Right cardiac atrium (tissue), 5 donors: ENCODE data around the gene NCF2. TPM values are rescaled to one million over a fixed set of nuclear protein-coding genes. Genes with fewer than 3 reads are reported as not detected.

Source experiments
- ATAC-seq, 2 donors: fragments of 200-7000 bp; cut with Tn5 transposase; one replicate each; pipeline versions ENCODE4 v1.8.0 to v1.9.1; 2020; ENCODE audit warnings: moderate library complexity in 2 of 2, mild to moderate bottlenecking in 1 of 2
- DNase-seq, 3 donors: peaks; one replicate each; pipeline ENCODE4 v3.0.0-alpha.2; 2020
- H3K27ac ChIP-seq: one replicate; pipeline ENCODE4 v1.5.1; 2013; ENCODE audit warnings: mild to moderate bottlenecking, low read length, control low read depth, moderate library complexity
- H3K27me3 ChIP-seq: one replicate; pipeline ENCODE4 v1.6.1; 2013; ENCODE audit not compliant: control insufficient read depth, insufficient read depth
- H3K4me1 ChIP-seq: one replicate; pipeline ENCODE4 v1.6.1; 2013; ENCODE audit warnings: low read length; ENCODE audit not compliant: control insufficient read depth, insufficient read depth
- H3K4me3 ChIP-seq: one replicate; pipeline ENCODE4 v1.5.1; 2013; ENCODE audit warnings: low read length, control low read depth
- H3K9me3 ChIP-seq: one replicate; pipeline ENCODE4 v1.6.1; 2013; ENCODE audit warnings: low read length; ENCODE audit not compliant: control insufficient read depth
- WGBS: extraction: QIAGEN DNeasy Blood & Tissue Kit; methylation state at CpG from one replicate; pipeline ENCODE4 v1.1.7; 2013; 5-methylcytosine and 5-hydroxymethylcytosine counted together
- intact Hi-C, 4 donors: fragments of 100-400 bp; cut with DNase I; formaldehyde crosslinking; loops; one replicate each; pipeline versions ENCODE4 v1.11.0 to v1.14.0; 2022 to 2023
- polyA plus RNA-seq: library from polyadenylated mRNA; stranded (reverse); fragments of 200-250 nt; gene quantifications from one replicate; pipeline ENCODE4 v1.2.3, GENCODE V29; 2013
- total RNA-seq, 4 donors: library from RNA; stranded (reverse); fragmentation: NEBNext Ultra II Directional; extraction: Animal tissue kit (Norgen Biotek cat#: 25700); gene quantifications; one replicate each; pipeline ENCODE4 v1.2.1, GENCODE V29; 2021
- donor health status: healthy with polysubstance abuse.
- donor health status: DM: no; HTN: yes; CAD: no.
- donor health status: DM: no; HTN: no; CAD: no.
- donor health status: DM: no; HTN: yes; CAD: no; lungs with severe emphysema.
- donor health status: DM: yes; HTN: yes; CAD: no.

Gene NCF2
- total and polyA plus RNA-seq, 5 donors: 1.4 to 6.4 (median 5.7) TPM

DNA sequence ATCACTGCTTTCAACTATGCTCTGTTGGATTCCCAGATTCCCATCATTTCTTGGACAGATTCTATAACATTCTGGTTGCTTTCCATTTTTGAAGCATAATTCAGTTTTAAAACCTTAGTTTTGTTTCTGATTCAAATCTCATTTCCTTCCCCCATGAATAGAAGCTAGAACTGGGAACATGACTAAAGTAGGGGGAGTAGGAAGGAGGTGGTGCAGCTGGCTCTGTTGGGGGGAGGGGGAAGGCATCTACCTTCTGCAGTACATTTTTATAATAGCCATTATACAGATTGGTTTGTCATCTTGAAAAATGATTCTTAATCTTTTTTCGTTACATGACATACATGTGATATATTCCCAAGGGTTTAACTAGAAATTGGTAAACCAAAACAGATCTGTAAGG, 69.9 kb downstream of the NCF2 start:
- H3K4me3 ChIP-seq: no peak overlapping the region
- no peaks in the 10 kb centered on the region for H3K9me3 ChIP-seq
- no peak for DNase-seq
- intact Hi-C loops: no loop called here
- no peak overlapping the region for H3K27ac ChIP-seq
- H3K27me3 ChIP-seq: no peaks in the 10 kb centered on the region
- WGBS: 59% methylated on average over 1 of the region's 1 CpG
- no peaks in the 10 kb centered on the region for H3K4me1 ChIP-seq
- ATAC-seq: no peak

DNA sequence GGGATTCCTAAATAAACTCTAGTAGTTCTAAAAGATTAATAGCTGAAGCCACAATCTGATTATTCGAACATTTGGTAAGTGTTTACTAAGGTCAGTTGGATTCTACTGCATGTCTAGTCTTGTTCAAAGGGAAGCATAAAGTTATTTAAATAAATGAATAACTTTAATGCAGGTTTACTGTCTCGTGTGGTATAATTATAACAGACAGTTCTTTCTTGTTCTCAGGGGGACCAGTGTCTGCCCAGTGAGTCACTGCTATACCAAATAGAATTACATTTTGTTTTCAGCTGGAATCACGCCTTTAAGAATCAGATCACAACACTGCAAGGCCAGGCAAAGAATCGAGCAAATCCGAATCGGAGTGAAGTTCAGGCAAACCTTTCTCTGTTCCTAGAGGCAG, 72.9 kb downstream of the NCF2 start:
- no peaks in the 10 kb centered on the region for H3K27me3 ChIP-seq
- H3K4me3 ChIP-seq: no peak overlapping the region
- no peak for ATAC-seq
- WGBS: 91% methylated on average over 6 of the region's 6 CpGs
- no peaks in the 10 kb centered on the region for H3K4me1 ChIP-seq
- intact Hi-C loops: no loop called here
- no peak overlapping the region for H3K27ac ChIP-seq
- H3K9me3 ChIP-seq: no peaks in the 10 kb centered on the region
- DNase-seq: no peak

DNA sequence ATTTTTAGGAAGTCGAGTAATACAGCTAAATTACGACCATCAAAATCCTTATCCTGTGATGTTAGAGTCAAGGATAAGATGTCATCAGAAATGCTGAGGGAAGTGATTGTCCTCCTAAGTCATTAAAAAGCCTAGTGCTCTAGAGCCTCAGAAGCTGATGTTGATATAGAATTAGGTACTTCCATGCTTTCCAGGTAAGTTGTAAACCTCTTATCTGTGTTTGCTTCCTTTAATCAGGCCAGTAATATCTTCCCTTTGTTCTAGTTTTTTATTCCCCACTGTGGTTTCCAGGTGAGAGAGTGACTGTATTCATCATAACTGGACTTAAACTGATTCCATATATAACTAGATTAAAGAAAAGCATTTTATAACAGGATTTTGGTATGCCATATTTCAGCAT, 73.5 kb downstream of the NCF2 start:
- no peaks in the 10 kb centered on the region for H3K27me3 ChIP-seq
- intact Hi-C loops: no loop called here
- no peaks in the 10 kb centered on the region for H3K4me1 ChIP-seq
- H3K4me3 ChIP-seq: no peak overlapping the region
- no peaks in the 10 kb centered on the region for H3K9me3 ChIP-seq
- H3K27ac ChIP-seq: no peak overlapping the region
- 78% methylated on average over 2 of the region's 2 CpGs for WGBS
- DNase-seq (no peak), ATAC-seq (no peak)

DNA sequence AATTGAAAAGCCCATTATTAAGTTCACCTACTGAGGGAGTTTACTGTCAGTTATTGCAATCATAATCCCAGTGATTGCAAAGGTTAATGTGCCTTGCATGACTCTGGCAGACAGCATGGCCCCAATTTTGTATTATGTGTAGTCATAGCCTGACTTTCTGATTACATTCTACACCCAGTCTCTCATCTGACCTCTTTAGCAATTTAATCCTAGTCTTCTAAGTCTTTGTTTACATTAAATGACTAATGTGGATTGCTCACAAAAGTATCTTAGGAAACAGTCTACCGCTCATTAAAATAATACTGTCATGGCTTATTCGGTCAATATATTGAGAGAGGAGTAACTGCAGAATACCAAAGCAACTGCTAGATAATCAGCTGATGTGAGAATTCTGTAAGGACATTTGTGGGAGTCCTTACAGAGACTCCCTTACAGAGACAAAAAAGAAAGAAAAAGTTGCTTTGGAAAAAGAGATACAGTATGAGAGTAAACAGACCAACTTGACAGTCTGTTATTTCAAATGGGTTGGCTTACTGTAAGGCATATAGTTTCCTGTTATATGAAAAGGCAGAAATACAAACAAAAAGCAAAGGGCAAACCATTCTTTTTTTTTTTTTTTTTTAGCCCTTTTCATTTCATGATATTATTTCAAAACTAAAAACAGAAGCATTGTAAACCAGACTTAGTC, 75.1 kb downstream of the NCF2 start:
- intact Hi-C loops: no loop called here
- Histone ChIP-seq H3K4me3 (no peak overlapping the region), H3K27me3 (no peaks in the 10 kb centered on the region), H3K4me1 (no peaks in the 10 kb centered on the region), H3K9me3 (no peaks in the 10 kb centered on the region), H3K27ac (no peak overlapping the region)
- no peak for ATAC-seq
- WGBS: 84% methylated on average over 2 of the region's 2 CpGs
- no peak for DNase-seq

DNA sequence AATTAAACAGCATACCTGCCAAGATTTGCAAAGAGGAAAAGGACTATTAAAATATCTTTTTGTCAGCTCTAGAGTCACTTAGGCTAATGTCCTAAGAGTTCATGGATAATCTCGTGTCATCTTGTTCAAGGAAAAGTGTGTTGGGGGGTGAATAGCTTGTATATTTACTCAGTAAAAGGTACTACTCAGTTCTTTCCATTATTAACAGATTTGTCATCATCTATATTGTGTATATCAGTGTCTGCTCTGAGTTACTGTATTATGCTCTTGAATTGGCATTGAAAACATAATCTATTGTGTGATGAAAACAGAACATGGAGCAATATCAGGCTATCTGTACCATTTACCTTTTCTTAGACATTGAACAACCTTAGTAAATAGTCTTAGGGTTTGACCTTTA, 76.0 kb downstream of the NCF2 start:
- intact Hi-C loops: no loop called here
- no peak overlapping the region for H3K4me3 ChIP-seq
- no peak overlapping the region for H3K27ac ChIP-seq
- no peaks in the 10 kb centered on the region for H3K4me1 ChIP-seq
- 88% methylated on average over 1 of the region's 1 CpG for WGBS
- DNase-seq (no peak), ATAC-seq (no peak)
- H3K9me3 ChIP-seq: no peaks in the 10 kb centered on the region
- no peaks in the 10 kb centered on the region for H3K27me3 ChIP-seq

DNA sequence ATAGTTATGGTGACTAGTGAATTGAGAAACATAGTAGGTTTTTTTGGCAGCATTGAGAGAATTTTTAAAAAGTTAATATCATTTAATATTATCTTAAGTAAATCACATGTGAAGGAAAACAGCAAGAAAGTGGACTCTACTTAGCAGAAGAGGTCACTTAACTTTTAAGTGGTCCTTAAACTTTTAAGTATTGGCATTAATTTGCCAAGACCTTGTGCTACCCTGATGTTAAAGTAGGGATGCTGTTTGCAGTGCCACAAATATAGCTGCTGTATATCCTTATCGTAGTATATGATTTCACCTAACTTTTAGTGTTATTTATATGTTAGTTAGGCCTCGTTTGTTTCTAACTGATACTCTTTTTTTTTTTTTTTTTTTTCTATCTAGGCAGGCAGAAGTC, 77.8 kb downstream of the NCF2 start:
- no peaks in the 10 kb centered on the region for H3K4me1 ChIP-seq
- no peaks in the 10 kb centered on the region for H3K9me3 ChIP-seq
- DNase-seq (no peak), ATAC-seq (no peak)
- intact Hi-C loops: no loop called here
- H3K27me3 ChIP-seq: no peaks in the 10 kb centered on the region
- WGBS: 69% methylated on average over 2 of the region's 2 CpGs
- no peak overlapping the region for H3K27ac ChIP-seq
- H3K4me3 ChIP-seq: no peak overlapping the region

DNA sequence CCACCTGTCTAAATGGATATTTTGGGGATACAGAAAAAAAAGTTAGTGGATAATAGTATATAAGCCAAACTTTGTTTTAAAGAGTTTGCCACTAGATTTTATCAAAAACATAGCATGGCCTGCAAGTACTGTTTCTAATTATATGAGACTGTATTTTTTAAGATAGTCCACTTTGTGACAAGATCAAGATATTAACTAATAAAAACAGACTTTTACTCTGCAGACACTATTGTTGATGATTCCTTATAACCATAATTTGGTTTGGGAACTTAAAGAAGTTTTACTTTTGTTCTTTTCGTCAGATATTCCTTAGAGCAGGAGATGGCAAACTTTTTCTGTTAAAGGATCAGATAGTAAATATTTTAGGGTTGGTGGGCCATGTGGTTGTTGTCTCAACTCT, 81.6 kb downstream of the NCF2 start:
- 64% methylated on average over 1 of the region's 1 CpG for WGBS
- Histone ChIP-seq H3K4me3 (no peak overlapping the region), H3K9me3 (no peaks in the 10 kb centered on the region), H3K4me1 (no peaks in the 10 kb centered on the region), H3K27me3 (no peaks in the 10 kb centered on the region), H3K27ac (no peak overlapping the region)
- DNase-seq (no peak), ATAC-seq (no peak)
- intact Hi-C loops: no loop called here

DNA sequence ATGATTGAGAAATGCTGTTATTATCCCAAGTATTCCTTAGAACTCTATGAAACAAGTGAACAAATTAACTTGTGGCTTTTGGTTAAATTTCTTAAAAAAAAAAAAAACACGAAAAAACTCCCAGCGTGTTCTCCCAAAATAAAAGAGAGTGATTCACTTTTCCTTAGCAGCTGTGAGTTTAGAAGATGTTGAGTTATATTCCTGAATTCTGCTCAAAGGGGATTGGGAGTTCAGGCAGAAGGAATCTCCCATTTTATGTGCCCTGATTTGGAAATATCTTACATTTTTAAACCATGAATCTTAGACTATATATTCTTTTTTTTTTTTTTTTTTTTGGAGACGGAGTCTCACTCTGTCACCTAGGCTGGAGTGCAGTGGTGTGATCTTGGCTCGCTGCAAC, 83.7 kb downstream of the NCF2 start:
- intact Hi-C loops: no loop called here
- no peaks in the 10 kb centered on the region for H3K27me3 ChIP-seq
- H3K4me1 ChIP-seq: peaks cover 1% of the 10 kb centered on the region
- no peaks in the 10 kb centered on the region for H3K9me3 ChIP-seq
- no peak for DNase-seq
- WGBS: 85% methylated on average over 4 of the region's 4 CpGs
- ATAC-seq: no peak
- H3K27ac ChIP-seq: no peak overlapping the region
- H3K4me3 ChIP-seq: no peak overlapping the region

Other genes starting within 250 kb of the NCF2 start
- gene NMNAT2, start 172.1 kb downstream of the NCF2 start, total RNA-seq: 10 to 100 TPM; 32.8 to 80.6 (median 47.0) TPM
- 14.1 TPM for gene NMNAT2, start 172.1 kb downstream of the NCF2 start, polyA plus RNA-seq
- gene SMG7, start 118.0 kb downstream of the NCF2 start, total RNA-seq: 10 to 100 TPM; 35.6 to 50.8 (median 44.0) TPM
- gene SMG7, start 118.0 kb downstream of the NCF2 start, polyA plus RNA-seq: 18.6 TPM
- gene ARPC5, start 45.3 kb upstream of the NCF2 start, total RNA-seq: 10 to 100 TPM; 36.5 to 74.7 (median 52.4) TPM
- gene ARPC5, start 45.3 kb upstream of the NCF2 start, polyA plus RNA-seq: 41.1 TPM
- gene APOBEC4, start 62.9 kb upstream of the NCF2 start, total RNA-seq: under 1 TPM in 1 of 4 donors, not detected in 3; 0.09 TPM
- not detected for gene APOBEC4, start 62.9 kb upstream of the NCF2 start, polyA plus RNA-seq
- gene RGL1, start 214.7 kb upstream of the NCF2 start, total RNA-seq: 10 to 100 TPM; 16.3 to 22.9 (median 17.2) TPM
- 7.2 TPM for gene RGL1, start 214.7 kb upstream of the NCF2 start, polyA plus RNA-seq